Breast epithelium (tissue), 3 donors: ENCODE measurements around the gene SYNJ2.

Source experiments
- CTCF ChIP-seq, 3 donors: fragments of 450-650 bp; IDR thresholded peaks; one replicate each; pipeline ENCODE4 v1.5.1; 2016 to 2017; ENCODE audit warnings: antibody characterized with exemption in 3 of 3, mild to moderate bottlenecking in 3 of 3, moderate library complexity in 3 of 3
- POLR2AphosphoS5 ChIP-seq, 3 donors: sonication (generic); formaldehyde crosslinking; IDR thresholded peaks; one replicate each; pipeline ENCODE4 v1.6.1; 2017; ENCODE audit warnings: antibody characterized with exemption in 3 of 3

GRCh38 chr6:157967020-157967419, 14.6 kb upstream of the SYNJ2 start:
- no peak for TF ChIP-seq CTCF (IDR thresholded peaks at IDR 0.05)
- peak in 1 of 3 donors; percentile 25 for TF ChIP-seq POLR2AphosphoS5 (IDR thresholded peaks at IDR 0.05)
